A549 (cell line): ENCODE measurements around the gene BTN2A1.

Experiments
- CHD2 ChIP-seq: fragments of 150-350 bp; IDR thresholded peaks from 2 replicates; pipeline ENCODE4 v1.6.1; 2014; ENCODE audit warnings: low read length; ENCODE audit not compliant: partially characterized antibody
- CTCF ChIP-seq: fragments of >200 bp; sonication (Bioruptor Twin); formaldehyde crosslinking; IDR thresholded peaks from 3 replicates; pipeline ENCODE4 v1.5.1; 2016
- EP300 ChIP-seq, 2 experiments: fragments of >200 bp; sonication (Bioruptor Twin); formaldehyde crosslinking; IDR thresholded peaks; 2 replicates in 1 of 2; 3 replicates in 1 of 2; pipeline ENCODE4 v1.6.1; 2016 to 2017
- KDM1A ChIP-seq: fragments of 200-600 bp; sonication (generic); IDR thresholded peaks from 2 replicates; pipeline ENCODE4 v1.6.1; 2016; ENCODE audit warnings: low read depth, mild to moderate bottlenecking
- KDM5A ChIP-seq: fragments of 200-600 bp; sonication (generic); IDR thresholded peaks from 2 replicates; pipeline ENCODE4 v1.6.1; 2016; ENCODE audit warnings: antibody characterized with exemption, mild to moderate bottlenecking
- MAX ChIP-seq: IDR thresholded peaks from 2 replicates; pipeline ENCODE4 v1.6.1; 2012
- MYC ChIP-seq: IDR thresholded peaks from 2 replicates; pipeline ENCODE4 v1.6.1; 2012; ENCODE audit warnings: mild to moderate bottlenecking, inconsistent platforms, low read length, improper control_type of control experiment, borderline replicate concordance
- PBX3 ChIP-seq: IDR thresholded peaks from 2 replicates; pipeline ENCODE4 v1.6.1; 2012
- POLR2A ChIP-seq: IDR thresholded peaks from 2 replicates; pipeline ENCODE4 v1.6.1; 2012; ENCODE audit warnings: mild to moderate bottlenecking, low read length
- RNF2 ChIP-seq: fragments of 200-600 bp; sonication (generic); IDR thresholded peaks from 2 replicates; pipeline ENCODE4 v1.6.1; 2016; ENCODE audit warnings: low read depth, mild to moderate bottlenecking, antibody characterized with exemption, moderate library complexity, borderline replicate concordance
- SMC3 ChIP-seq: fragments of >200 bp; sonication (Bioruptor Twin); formaldehyde crosslinking; IDR thresholded peaks from 3 replicates; pipeline ENCODE4 v1.6.1; 2018; ENCODE audit warnings: inconsistent platforms
- ZC3H11A ChIP-seq: fragments of 450-650 bp; IDR thresholded peaks from 2 replicates; pipeline ENCODE4 v1.6.1; 2014; ENCODE audit warnings: antibody characterized with exemption, mild to moderate bottlenecking
- TF ChIP-seq, protein P1 (sequence below): fragments of 150-350 bp; IDR thresholded peaks from 2 replicates; pipeline ENCODE4 v1.6.1; 2014; ENCODE audit warnings: low read depth, mild to moderate bottlenecking, low read length

DNA sequence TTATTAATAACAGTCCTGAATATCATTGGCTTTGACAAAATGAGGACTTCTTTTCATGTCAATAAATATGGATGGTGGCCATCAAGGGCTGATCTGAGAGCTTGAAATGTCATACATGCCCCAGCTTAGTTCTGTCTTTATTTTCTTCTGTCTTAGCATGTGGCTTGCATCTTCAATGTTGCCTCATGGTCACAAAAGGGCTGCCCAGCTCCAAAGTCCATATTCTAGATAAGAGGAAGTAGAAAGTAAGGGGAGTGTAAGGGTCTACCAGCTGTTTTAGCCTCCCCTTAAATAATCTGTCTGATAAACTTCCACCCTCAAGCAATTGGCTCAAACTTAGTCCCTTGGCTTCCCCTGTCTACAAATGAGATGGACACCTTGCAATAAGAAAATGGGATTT, 14.2 kb downstream of the BTN2A1 start:
- TF ChIP-seq CTCF = no peak
- no peak for TF ChIP-seq KDM1A
- TF ChIP-seq PBX3 = no peak
- TF ChIP-seq EP300 (IDR thresholded peaks at IDR 0.05) = no peak
- no peak for TF ChIP-seq SMC3
- TF ChIP-seq RNF2 = no peak
- TF ChIP-seq, protein P1, sequence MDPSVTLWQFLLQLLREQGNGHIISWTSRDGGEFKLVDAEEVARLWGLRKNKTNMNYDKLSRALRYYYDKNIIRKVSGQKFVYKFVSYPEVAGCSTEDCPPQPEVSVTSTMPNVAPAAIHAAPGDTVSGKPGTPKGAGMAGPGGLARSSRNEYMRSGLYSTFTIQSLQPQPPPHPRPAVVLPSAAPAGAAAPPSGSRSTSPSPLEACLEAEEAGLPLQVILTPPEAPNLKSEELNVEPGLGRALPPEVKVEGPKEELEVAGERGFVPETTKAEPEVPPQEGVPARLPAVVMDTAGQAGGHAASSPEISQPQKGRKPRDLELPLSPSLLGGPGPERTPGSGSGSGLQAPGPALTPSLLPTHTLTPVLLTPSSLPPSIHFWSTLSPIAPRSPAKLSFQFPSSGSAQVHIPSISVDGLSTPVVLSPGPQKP = no peak
- no peak for TF ChIP-seq MYC
- TF ChIP-seq KDM5A = no peak
- TF ChIP-seq MAX = no peak
- TF ChIP-seq ZC3H11A = no peak
- TF ChIP-seq CHD2 = no peak
- TF ChIP-seq POLR2A = no peak
